Colonic mucosa (tissue), 4 donors: Measurements from ENCODE around the gene KRT6B. TPM values are rescaled to one million over a fixed set of nuclear protein-coding genes. Genes with fewer than 3 reads are reported as not detected.

Source experiments
- DNase-seq: peaks from one replicate; pipeline ENCODE4 v3.0.0-alpha.2; 2020
- H3K27ac ChIP-seq: fragments of 200-600 bp; one replicate; pipeline ENCODE4 v1.8.0; 2021
- H3K27me3 ChIP-seq: fragments of 200-600 bp; one replicate; pipeline ENCODE4 v1.8.0; 2021
- H3K36me3 ChIP-seq: fragments of 200-600 bp; one replicate; pipeline ENCODE4 v1.8.0; 2021
- H3K4me1 ChIP-seq: fragments of 200-600 bp; one replicate; pipeline ENCODE4 v1.8.0; 2021; ENCODE audit warnings: mild to moderate bottlenecking
- H3K4me3 ChIP-seq: fragments of 200-600 bp; one replicate; pipeline ENCODE4 v1.8.0; 2021
- H3K9ac ChIP-seq, 2 donors: one replicate each; pipeline ENCODE4 v1.7.0; 2013; ENCODE audit warnings: control low read depth in 2 of 2, low read depth in 2 of 2, low read length in 2 of 2
- H3K9me3 ChIP-seq: fragments of 200-600 bp; one replicate; pipeline ENCODE4 v1.8.0; 2021
- intact Hi-C: fragments of 100-400 bp; cut with DNase I; formaldehyde crosslinking; loops from one replicate; pipeline ENCODE4 v1.14.1; 2022
- total RNA-seq, 2 donors: library from RNA; stranded (reverse); fragmentation: NEBNext Ultra II Directional in 1 of 2; extraction: Animal tissue kit (Norgen Biotek cat#: 25700) in 1 of 2; gene quantifications; one replicate each; pipeline ENCODE4 v1.2.1, GENCODE V29; 2021
- TF ChIP-seq, protein P1 (sequence below): fragments of 200-600 bp; IDR thresholded peaks from one replicate; pipeline ENCODE4 v1.8.0; 2022; ENCODE audit warnings: antibody characterized with exemption, mild to moderate bottlenecking
- donor health status: healthy.
- donor health status: DM: no; HTN: no; CAD: no.
- donor health status: DM: no; HTN: no; CAD: no.

Gene KRT6B
- total RNA-seq, 2 donors from 2014 or later = 0.13 to 1.4 TPM

DNA sequence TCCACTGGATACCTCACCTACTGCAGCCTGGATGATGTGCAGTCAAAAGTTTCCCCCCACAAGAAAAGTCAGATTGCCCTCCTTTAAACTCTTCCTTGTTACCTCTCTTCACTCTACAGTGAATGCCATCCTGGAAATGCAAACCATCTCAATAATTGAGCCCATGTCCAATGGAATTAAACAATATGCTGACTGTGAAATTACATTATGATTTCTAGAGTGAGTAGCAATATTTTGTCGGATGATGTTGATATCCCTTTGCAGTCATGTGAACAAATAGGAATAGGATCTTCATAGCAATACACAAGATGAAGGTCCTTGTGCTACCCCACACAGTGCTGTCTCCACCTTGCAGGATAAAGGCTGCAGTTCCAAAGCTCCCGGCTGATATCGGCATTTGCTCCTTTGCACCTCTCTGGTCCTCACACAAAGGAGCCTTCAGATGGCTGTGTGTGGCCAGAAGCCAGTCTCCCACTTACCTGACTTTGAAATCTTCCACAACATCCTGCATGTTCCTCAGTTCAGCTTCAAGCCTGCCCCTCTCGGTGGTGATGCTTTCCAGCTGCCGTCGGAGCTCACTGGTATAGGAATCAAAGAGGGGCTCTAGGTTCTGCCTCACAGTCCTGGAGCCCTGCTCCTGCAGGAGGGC, 19.3 kb downstream of the KRT6B start:
- TF ChIP-seq, protein P1, sequence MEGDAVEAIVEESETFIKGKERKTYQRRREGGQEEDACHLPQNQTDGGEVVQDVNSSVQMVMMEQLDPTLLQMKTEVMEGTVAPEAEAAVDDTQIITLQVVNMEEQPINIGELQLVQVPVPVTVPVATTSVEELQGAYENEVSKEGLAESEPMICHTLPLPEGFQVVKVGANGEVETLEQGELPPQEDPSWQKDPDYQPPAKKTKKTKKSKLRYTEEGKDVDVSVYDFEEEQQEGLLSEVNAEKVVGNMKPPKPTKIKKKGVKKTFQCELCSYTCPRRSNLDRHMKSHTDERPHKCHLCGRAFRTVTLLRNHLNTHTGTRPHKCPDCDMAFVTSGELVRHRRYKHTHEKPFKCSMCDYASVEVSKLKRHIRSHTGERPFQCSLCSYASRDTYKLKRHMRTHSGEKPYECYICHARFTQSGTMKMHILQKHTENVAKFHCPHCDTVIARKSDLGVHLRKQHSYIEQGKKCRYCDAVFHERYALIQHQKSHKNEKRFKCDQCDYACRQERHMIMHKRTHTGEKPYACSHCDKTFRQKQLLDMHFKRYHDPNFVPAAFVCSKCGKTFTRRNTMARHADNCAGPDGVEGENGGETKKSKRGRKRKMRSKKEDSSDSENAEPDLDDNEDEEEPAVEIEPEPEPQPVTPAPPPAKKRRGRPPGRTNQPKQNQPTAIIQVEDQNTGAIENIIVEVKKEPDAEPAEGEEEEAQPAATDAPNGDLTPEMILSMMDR = no peak
- no peak overlapping the region for H3K27ac ChIP-seq
- no peaks in the 10 kb centered on the region for H3K9me3 ChIP-seq
- H3K27me3 ChIP-seq = no peaks in the 10 kb centered on the region
- intact Hi-C loops = no loop called here
- H3K4me3 ChIP-seq = no peak overlapping the region
- no peaks in the 10 kb centered on the region for H3K4me1 ChIP-seq
- no peaks in the 10 kb centered on the region for H3K36me3 ChIP-seq
- no peak for DNase-seq
- H3K9ac ChIP-seq = no peak overlapping the region

GRCh38 chr12:52428121-52428520, 23.8 kb downstream of the KRT6B start:
- DNase-seq = no peak
- H3K4me3 ChIP-seq = no peak overlapping the region
- TF ChIP-seq, protein P1 = no peak
- no peaks in the 10 kb centered on the region for H3K27me3 ChIP-seq
- intact Hi-C loops = no loop called here
- no peak overlapping the region for H3K27ac ChIP-seq
- no peaks in the 10 kb centered on the region for H3K36me3 ChIP-seq
- no peaks in the 10 kb centered on the region for H3K4me1 ChIP-seq
- H3K9ac ChIP-seq = no peak overlapping the region
- no peaks in the 10 kb centered on the region for H3K9me3 ChIP-seq

GRCh38 chr12:52427083-52427482, 24.9 kb downstream of the KRT6B start:
- Histone ChIP-seq H3K9ac (no peak overlapping the region), H3K27me3 (no peaks in the 10 kb centered on the region), H3K4me1 (no peaks in the 10 kb centered on the region), H3K9me3 (no peaks in the 10 kb centered on the region), H3K36me3 (no peaks in the 10 kb centered on the region), H3K4me3 (no peak overlapping the region), H3K27ac (no peak overlapping the region)
- TF ChIP-seq, protein P1 = no peak
- intact Hi-C loops = no loop called here
- no peak for DNase-seq

- no peak for DNase-seq
- TF ChIP-seq, protein P1 = no peak
- no peaks in the 10 kb centered on the region for H3K27me3 ChIP-seq
- intact Hi-C loops = no loop called here
- no peak overlapping the region for H3K9ac ChIP-seq
- no peaks in the 10 kb centered on the region for H3K9me3 ChIP-seq
- no peak overlapping the region for H3K4me3 ChIP-seq
- no peaks in the 10 kb centered on the region for H3K4me1 ChIP-seq
- H3K36me3 ChIP-seq = no peaks in the 10 kb centered on the region
- H3K27ac ChIP-seq = no peak overlapping the region
Measured at GRCh38 chr12:52426034-52426433, 25.9 kb downstream of the KRT6B start.

DNA sequence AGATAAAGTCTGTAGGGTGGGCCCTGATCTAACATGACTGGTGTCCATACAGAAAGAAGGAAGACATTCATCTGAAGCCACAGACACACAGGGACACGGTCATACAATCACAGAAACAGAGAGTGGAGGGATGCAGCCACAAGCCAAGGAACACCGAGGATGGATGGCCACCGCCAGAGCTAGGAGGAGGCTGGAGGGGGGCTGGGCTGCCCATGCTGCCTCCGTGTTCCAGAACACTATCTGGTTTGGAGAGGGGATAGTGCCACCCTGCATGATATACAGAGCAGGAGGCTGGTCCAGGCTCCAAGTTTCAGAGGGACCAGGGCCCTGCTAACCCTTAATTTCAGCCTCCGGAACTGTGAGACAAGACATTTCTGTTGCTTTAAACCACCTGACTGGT, 26.5 kb downstream of the KRT6B start:
- intact Hi-C loops = no loop called here
- Histone ChIP-seq H3K27ac (no peak overlapping the region), H3K9ac (no peak overlapping the region), H3K4me3 (no peak overlapping the region), H3K9me3 (no peaks in the 10 kb centered on the region), H3K27me3 (no peaks in the 10 kb centered on the region), H3K4me1 (no peaks in the 10 kb centered on the region), H3K36me3 (no peaks in the 10 kb centered on the region)
- TF ChIP-seq, protein P1 = no peak
- no peak for DNase-seq
